Right lobe of liver (tissue), 6 donors: ENCODE data around the gene PCDHB2. TPM values are rescaled to one million over a fixed set of nuclear protein-coding genes. Genes with fewer than 3 reads are reported as not detected.
A peak's percentile ranks its signal among the peaks of the same experiment; 100 is the strongest.
"Not testable (repeated sequence)": the region's sequence is repeated elsewhere in the genome, so short reads cannot be mapped to it uniquely, and the experiment has no call there.

Experiments used
- ATAC-seq, 4 donors: fragments of 200-7000 bp; cut with Tn5 transposase; one replicate each; pipeline ENCODE4 v1.9.1; 2020; ENCODE audit warnings: mild to moderate bottlenecking in 4 of 4, moderate library complexity in 4 of 4
- DNase-seq, 3 donors: peaks; one replicate each; pipeline ENCODE4 v3.0.0-alpha.2; 2020
- H3K27ac ChIP-seq, 3 donors: fragments of 200-600 bp; one replicate each; pipeline ENCODE4 v1.8.0; 2022
- H3K27me3 ChIP-seq, 2 donors: fragments of 200-600 bp; one replicate each; pipeline ENCODE4 v1.8.0; 2022
- H3K36me3 ChIP-seq, 4 donors: fragments of 200-600 bp; sonication (generic) in 1 of 4; one replicate each; pipeline versions ENCODE4 v1.5.1 to v1.8.0; 2017 to 2022; ENCODE audit warnings: control low read depth in 1 of 4
- H3K4me1 ChIP-seq, 4 donors: fragments of 200-600 bp; sonication (generic) in 1 of 4; one replicate each; pipeline versions ENCODE4 v1.5.1 to v1.8.0; 2017 to 2022; ENCODE audit warnings: control low read depth in 1 of 4
- H3K4me3 ChIP-seq, 3 donors: fragments of 200-600 bp; one replicate each; pipeline ENCODE4 v1.8.0; 2022
- H3K9me3 ChIP-seq, 4 donors: fragments of 200-600 bp; sonication (generic) in 1 of 4; one replicate each; pipeline versions ENCODE4 v1.5.1 to v1.8.0; 2017 to 2022; ENCODE audit warnings: control low read depth in 1 of 4
- CTCF ChIP-seq, 4 donors: fragments of 200-600 bp in 3 of 4; fragments of 450-650 bp in 1 of 4; IDR thresholded peaks; one replicate each; pipeline versions ENCODE4 v1.5.1 to v1.8.0; 2016 to 2022; ENCODE audit warnings: antibody characterized with exemption in 4 of 4, mild to moderate bottlenecking in 2 of 4
- POLR2A ChIP-seq: fragments of 450-650 bp; IDR thresholded peaks from one replicate; pipeline ENCODE4 v1.6.1; 2017; ENCODE audit warnings: antibody characterized with exemption, mild to moderate bottlenecking
- WGBS: methylation state at CpG from one replicate; pipeline ENCODE4 v1.1.6; 2018; ENCODE audit warnings: low coverage, low lambda C conversion rate; ENCODE audit not compliant: insufficient coverage; ENCODE audit errors: missing lambda C conversion rate; 5-methylcytosine and 5-hydroxymethylcytosine counted together
- intact Hi-C, 2 donors: fragments of 100-400 bp; cut with DNase I; formaldehyde crosslinking; loops; one replicate each; pipeline versions ENCODE4 v1.11.2 to v1.14.1; 2022
- total RNA-seq, 6 experiments: library from RNA; depleted of rRNA in 2 of 6; stranded (reverse); fragments of >200 nt in 2 of 6; fragmentation: NEBNext Ultra II Directional in 3 of 6; extraction: Animal tissue kit (Norgen Biotek cat#: 25700) in 3 of 6; gene quantifications; one replicate each; pipeline versions ENCODE4 v1.1.0 to v1.2.4, GENCODE V29; 2016 to 2023
- donor health status: DM: no; HTN: yes; CAD: no.
- donor health status: DM: no; HTN: no; CAD: no.
- donor health status: DM: no; HTN: no; CAD: no.
- donor health status: DM: no; HTN: yes; CAD: no.
- donor health status: DM: no; HTN: yes; CAD: no.

The PCDHB2 gene
- total RNA-seq, 6 experiments from 2014 or later = 0.11 to 0.19 (median 0.14) TPM; not detected in 3

DNA sequence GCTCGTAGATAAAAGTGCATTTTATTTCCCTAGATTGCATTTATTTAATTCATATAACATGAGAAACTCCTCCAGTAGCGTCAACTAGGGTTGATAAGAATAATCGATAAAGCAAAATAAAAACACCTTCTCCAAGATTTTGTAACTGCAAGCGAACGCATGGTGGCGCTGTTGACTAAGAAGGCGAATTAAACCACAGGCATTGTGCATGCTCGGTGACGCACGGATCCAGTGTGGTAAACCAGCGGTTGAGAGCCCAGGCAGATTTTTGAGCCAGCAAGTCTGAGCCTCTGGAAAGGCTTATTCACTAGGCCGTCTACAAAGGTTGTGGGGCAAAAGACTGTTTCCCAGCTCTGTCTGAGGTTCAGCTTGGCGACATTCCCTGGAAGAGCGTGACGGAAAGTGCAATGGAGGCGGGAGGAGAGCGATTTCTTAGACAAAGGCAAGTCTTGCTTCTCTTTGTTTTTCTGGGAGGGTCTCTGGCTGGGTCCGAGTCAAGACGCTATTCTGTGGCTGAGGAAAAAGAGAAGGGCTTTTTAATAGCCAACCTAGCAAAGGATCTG lies 5.9 kb downstream of the PCDHB2 start, which contains the start of gene PCDHB3:
Gene PCDHB3, plus strand, starts transcription at position 231 of the 563 bp plus-strand sequence. Its CDS starts 177 bp downstream, at position 408.
- Histone ChIP-seq H3K9me3 (peaks cover 0 to 3% (median 0%) of the 10 kb centered on the region in 4 donors), H3K27ac (no peak within 1 kb of the TSS), H3K4me1 (no peaks in the 10 kb centered on the region), H3K36me3 (no peaks in the 10 kb centered on the region), H3K27me3 (peaks cover 0 to 5% of the 10 kb centered on the region in 2 donors), H3K4me3 (no peak within 1 kb of the TSS)
- intact Hi-C loops = no loop called here
- TF ChIP-seq CTCF (IDR thresholded peaks at IDR 0.05) = peak in 3 of 4 donors; percentile 9 to 22 (median 12)
- TF ChIP-seq POLR2A = no peak
- no peak for ATAC-seq
- DNase-seq = no peak
- 10% methylated on average over 19 of the region's 19 CpGs for WGBS

DNA sequence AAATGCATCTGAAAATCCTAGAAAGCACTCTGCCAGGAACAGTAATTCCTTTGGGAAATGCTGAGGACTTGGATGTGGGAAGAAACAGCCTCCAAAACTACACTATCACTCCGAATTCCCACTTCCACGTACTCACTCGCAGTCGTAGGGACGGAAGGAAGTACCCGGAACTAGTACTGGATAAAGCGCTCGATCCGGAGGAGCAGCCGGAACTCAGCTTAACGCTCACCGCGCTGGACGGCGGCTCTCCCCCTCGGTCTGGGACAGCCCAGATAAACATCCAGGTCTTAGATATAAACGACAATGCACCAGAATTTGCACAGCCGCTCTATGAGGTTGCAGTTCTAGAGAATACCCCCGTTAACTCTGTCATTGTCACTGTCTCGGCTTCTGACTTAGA lies 6.6 kb downstream of the PCDHB2 start:
- no peak overlapping the region for H3K4me3 ChIP-seq
- DNase-seq = no peak

DNA sequence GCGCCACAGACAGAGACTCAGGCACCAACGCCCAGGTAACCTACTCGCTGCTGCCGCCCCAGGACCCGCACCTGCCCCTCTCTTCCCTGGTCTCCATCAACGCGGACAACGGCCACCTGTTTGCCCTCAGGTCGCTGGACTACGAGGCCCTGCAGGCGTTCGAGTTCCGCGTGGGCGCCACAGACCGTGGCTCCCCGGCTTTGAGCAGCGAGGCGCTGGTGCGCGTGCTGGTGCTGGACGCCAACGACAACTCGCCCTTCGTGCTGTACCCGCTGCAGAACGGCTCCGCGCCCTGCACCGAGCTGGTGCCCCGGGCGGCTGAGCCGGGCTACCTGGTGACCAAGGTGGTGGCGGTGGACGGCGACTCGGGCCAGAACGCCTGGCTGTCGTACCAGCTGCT lies 7.7 kb downstream of the PCDHB2 start:
- not testable (repeated sequence) for H3K9me3 ChIP-seq, DNase-seq, H3K4me1 ChIP-seq

More for the DNA sequence above, 6.6 kb downstream of the PCDHB2 start:
- intact Hi-C loops = no loop called here
- no peak for ATAC-seq
- Histone ChIP-seq H3K9me3 (peaks cover 0 to 3% (median 0%) of the 10 kb centered on the region in 4 donors), H3K27me3 (peaks cover 0 to 5% of the 10 kb centered on the region in 2 donors), H3K27ac (no peak overlapping the region), H3K36me3 (no peaks in the 10 kb centered on the region), H3K4me1 (no peaks in the 10 kb centered on the region)
- TF ChIP-seq CTCF (IDR thresholded peaks at IDR 0.05) = no peak
- no peak for TF ChIP-seq POLR2A
- WGBS = 31% methylated on average over 15 of the region's 20 CpGs

DNA sequence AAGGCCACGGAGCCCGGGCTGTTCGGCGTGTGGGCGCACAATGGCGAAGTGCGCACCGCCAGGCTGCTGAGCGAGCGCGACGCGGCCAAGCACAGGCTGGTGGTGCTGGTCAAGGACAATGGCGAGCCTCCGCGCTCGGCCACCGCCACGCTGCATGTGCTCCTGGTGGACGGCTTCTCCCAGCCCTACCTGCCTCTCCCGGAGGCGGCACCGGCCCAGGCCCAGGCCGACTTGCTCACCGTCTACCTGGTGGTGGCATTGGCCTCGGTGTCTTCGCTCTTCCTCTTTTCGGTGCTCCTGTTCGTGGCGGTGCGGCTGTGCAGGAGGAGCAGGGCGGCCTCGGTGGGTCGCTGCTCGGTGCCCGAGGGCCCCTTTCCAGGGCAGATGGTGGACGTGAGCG lies 8.1 kb downstream of the PCDHB2 start:
- H3K27ac ChIP-seq, intact Hi-C loops, H3K4me3 ChIP-seq, ATAC-seq, H3K4me1 ChIP-seq, H3K36me3 ChIP-seq, H3K9me3 ChIP-seq, H3K27me3 ChIP-seq, DNase-seq: not testable (repeated sequence)
- no CpG with 5 or more reads among the region's 38 CpGs for WGBS

More for the DNA sequence above, 7.7 kb downstream of the PCDHB2 start:
- H3K36me3 ChIP-seq, H3K27ac ChIP-seq, intact Hi-C loops, H3K4me3 ChIP-seq, ATAC-seq, H3K27me3 ChIP-seq: not testable (repeated sequence)
- WGBS = 11% methylated on average over 3 of the region's 39 CpGs

GRCh38 chr5:141105350-141105749 lies 10.9 kb downstream of the PCDHB2 start:
- Histone ChIP-seq H3K4me1 (no peaks in the 10 kb centered on the region), H3K4me3 (no peak overlapping the region), H3K27ac (no peak overlapping the region), H3K27me3 (peaks cover 0 to 5% of the 10 kb centered on the region in 2 donors), H3K9me3 (peaks cover 0 to 2% (median 0%) of the 10 kb centered on the region in 4 donors), H3K36me3 (no peaks in the 10 kb centered on the region)
- DNase-seq (no peak), ATAC-seq (no peak)
- intact Hi-C loops = no loop called here
- TF ChIP-seq POLR2A (no peak), CTCF (IDR thresholded peaks at IDR 0.05) (no peak)
- WGBS = 51% methylated on average over 2 of the region's 2 CpGs
